Activated CD4-positive, alpha-beta T cell treated with anti-CD3 and anti-CD28 coated beads, Interleukin-2, amount 10 ng/mL, durations not matched to agents 7 days and 5 days (primary cell): ENCODE results near the gene CD6. TPM values are rescaled to one million over a fixed set of nuclear protein-coding genes. Genes with fewer than 3 reads are reported as not detected.

ENCODE experiments used
- CTCF ChIA-PET: fragments of 350-600 bp; sonication (Branson Sonifier 250); formaldehyde crosslinking; loops from one replicate; lab custom pipeline; 2021; ENCODE audit warnings: antibody characterized with exemption; lab: Charles Lee
- POLR2A ChIA-PET: fragments of 350-600 bp; sonication (Branson Sonifier 250); formaldehyde crosslinking; loops from one replicate; lab custom pipeline; 2021; ENCODE audit warnings: antibody characterized with exemption; lab: Charles Lee
- DNase-seq: peaks from one replicate; pipeline ENCODE4 v3.0.0-alpha.2; 2020
- H3K27ac Mint-ChIP-seq: one replicate; pipeline ENCODE4 v1.8.0; 2021; ENCODE audit warnings: mild to moderate bottlenecking, moderate library complexity, mixed read lengths
- H3K27me3 Mint-ChIP-seq: one replicate; pipeline ENCODE4 v1.8.0; 2021; ENCODE audit warnings: mixed read lengths
- H3K36me3 Mint-ChIP-seq: one replicate; pipeline ENCODE4 v1.8.0; 2021; ENCODE audit warnings: low read depth, mixed read lengths
- H3K4me1 Mint-ChIP-seq: one replicate; pipeline ENCODE4 v1.8.0; 2021; ENCODE audit warnings: mixed read lengths
- H3K4me3 Mint-ChIP-seq: one replicate; pipeline ENCODE4 v1.8.0; 2021; ENCODE audit warnings: mild to moderate bottlenecking, moderate library complexity, mixed read lengths
- H3K9me3 Mint-ChIP-seq: one replicate; pipeline ENCODE4 v1.8.0; 2021; ENCODE audit warnings: mixed read lengths
- total RNA-seq, 2 experiments: library from RNA; stranded (reverse); gene quantifications; one replicate each; pipeline ENCODE4 v1.2.3, GENCODE V29; 2021

CD6 gene
- total RNA-seq, 2 experiments from 2014 or later: 368 to 402 TPM

DNA sequence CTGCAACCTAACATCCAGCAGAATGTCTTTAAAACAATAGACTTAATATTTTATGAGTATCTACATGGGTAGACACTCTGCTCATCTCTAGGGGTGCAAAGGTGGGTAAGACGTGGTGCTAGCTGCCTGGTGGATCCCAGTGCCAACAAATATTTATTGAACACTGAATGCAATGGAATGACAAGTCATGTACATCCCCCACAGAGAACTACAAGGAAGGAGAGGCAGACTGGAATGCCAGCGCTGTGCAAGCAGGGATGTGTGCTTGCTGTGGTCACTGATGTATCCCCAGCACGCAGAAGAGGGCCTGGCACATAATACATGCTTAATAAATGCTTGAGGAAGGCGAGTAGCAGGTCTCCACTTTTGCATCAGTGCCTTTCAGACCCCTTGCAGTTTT is 61.9 kb downstream of the CD6 start:
- peak overlapping the region; percentile 15 for H3K27ac Mint-ChIP-seq
- ChIA-PET CTCF (interaction anchor here (0.8 to 1.8 kb wide), 3 partner anchors 9 to 37 kb away, joined by 3 to 4 read pairs (median 3); no protein-coding TSS in a partner anchor), POLR2A (no interaction called here)
- no peak overlapping the region for H3K4me3 Mint-ChIP-seq
- peaks cover 76% of the 10 kb centered on the region for H3K4me1 Mint-ChIP-seq
- no peaks in the 10 kb centered on the region for H3K9me3 Mint-ChIP-seq
- peaks cover 36% of the 10 kb centered on the region for H3K36me3 Mint-ChIP-seq
- no peaks in the 10 kb centered on the region for H3K27me3 Mint-ChIP-seq
- DNase-seq: no peak

- CTCF ChIA-PET: interaction anchor here (1.6 to 1.8 kb wide), 2 partner anchors 16 to 38 kb away, joined by 3 to 4 read pairs; no protein-coding TSS in a partner anchor
- POLR2A ChIA-PET: no interaction called here
- Mint-ChIP-seq H3K27ac (peak overlapping the region; percentile 60), H3K36me3 (peaks cover 38% of the 10 kb centered on the region), H3K4me1 (peaks cover 74% of the 10 kb centered on the region), H3K27me3 (no peaks in the 10 kb centered on the region), H3K9me3 (no peaks in the 10 kb centered on the region), H3K4me3 (no peak overlapping the region)
- no peak for DNase-seq
Observed at GRCh38 chr11:61034111-61034510, 62.6 kb downstream of the CD6 start.

DNA sequence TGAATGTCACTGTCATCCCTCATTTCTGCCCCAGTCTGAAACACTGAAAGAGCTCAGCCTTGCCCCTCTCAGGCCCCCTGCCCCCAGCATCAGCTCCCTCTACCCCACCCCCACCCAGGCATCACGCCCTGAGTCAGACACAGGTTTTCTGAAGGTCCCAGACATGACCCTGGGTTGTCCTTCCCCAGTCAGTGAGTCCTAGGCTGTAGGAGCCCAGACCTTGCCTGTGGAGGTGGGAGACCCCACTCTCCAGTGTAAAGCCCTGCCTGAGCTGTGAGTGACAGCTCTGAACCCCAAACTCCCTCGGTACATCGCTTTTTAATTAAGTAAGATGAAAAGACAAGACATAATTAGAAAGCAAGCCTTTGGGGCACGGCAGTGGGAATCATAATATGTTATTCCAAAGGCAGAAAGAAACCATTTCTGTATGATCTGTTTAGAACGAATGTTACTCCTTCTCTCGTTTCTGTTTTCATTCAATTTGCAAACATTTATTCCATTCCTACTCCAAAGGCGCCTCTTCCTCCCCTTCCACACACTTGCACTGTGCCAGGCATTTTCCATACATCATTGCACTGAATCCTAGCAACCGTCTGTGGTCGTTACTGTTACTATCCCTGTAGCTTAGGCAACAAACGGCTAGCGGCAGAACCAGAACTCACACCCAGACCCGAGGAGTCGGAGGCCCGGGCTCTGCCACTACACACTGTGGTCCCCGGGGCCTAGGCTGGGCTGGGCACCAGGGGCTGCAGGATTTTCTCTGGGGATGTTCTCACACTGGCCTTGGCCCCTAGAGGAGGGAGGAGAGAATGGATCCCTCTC is 63.4 kb downstream of the CD6 start:
- CTCF ChIA-PET: interaction anchor here (1.2 kb wide), 1 partner anchor 49 kb away, joined by 3 read pairs; no protein-coding TSS in a partner anchor
- peaks cover 71% of the 10 kb centered on the region for H3K4me1 Mint-ChIP-seq
- peak overlapping the region; percentile 16 for H3K4me3 Mint-ChIP-seq
- POLR2A ChIA-PET: no interaction called here
- peaks cover 39% of the 10 kb centered on the region for H3K36me3 Mint-ChIP-seq
- peak overlapping the region; percentile 89 for H3K27ac Mint-ChIP-seq
- no peaks in the 10 kb centered on the region for H3K9me3 Mint-ChIP-seq
- H3K27me3 Mint-ChIP-seq: no peaks in the 10 kb centered on the region
- DNase-seq: no peak

DNA sequence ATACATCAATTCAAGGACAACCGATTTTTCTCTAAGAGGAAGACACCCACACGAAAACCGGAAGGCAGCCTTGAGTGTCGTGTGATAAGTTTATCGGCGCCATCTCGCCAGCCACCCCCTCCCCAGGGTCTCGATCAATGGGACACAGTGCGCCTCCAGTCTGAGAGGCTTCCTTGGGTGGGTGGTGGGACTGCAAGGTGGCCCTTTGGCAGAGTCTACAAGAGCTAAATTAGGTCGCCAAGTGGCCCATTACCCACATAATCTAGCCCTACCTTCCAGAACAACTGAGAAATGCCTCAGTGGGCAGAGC is 64.0 kb downstream of the CD6 start:
- Mint-ChIP-seq H3K4me1 (peaks cover 71% of the 10 kb centered on the region), H3K4me3 (peak overlapping the region; percentile 16), H3K36me3 (peaks cover 35% of the 10 kb centered on the region), H3K27ac (peak overlapping the region; percentile 89), H3K9me3 (no peaks in the 10 kb centered on the region), H3K27me3 (no peaks in the 10 kb centered on the region)
- ChIA-PET CTCF (interaction anchor here (0.6 to 1.4 kb wide), 4 partner anchors 10 to 53 kb away, joined by 3 to 6 read pairs (median 4); no protein-coding TSS in a partner anchor), POLR2A (interaction anchor here (0.6 kb wide), 1 partner anchor 9 kb away, joined by 5 read pairs; no protein-coding TSS in a partner anchor)
- no peak for DNase-seq

GRCh38 chr11:61037441-61038093 is 66.1 kb downstream of the CD6 start:
- H3K4me1 Mint-ChIP-seq: peaks cover 74% of the 10 kb centered on the region
- H3K9me3 Mint-ChIP-seq: no peaks in the 10 kb centered on the region
- CTCF ChIA-PET: interaction anchor here (0.9 to 1.8 kb wide), 3 partner anchors 10 to 21 kb away, joined by 4 to 5 read pairs (median 5); no protein-coding TSS in a partner anchor
- no peaks in the 10 kb centered on the region for H3K27me3 Mint-ChIP-seq
- no peak for DNase-seq
- H3K36me3 Mint-ChIP-seq: peaks cover 27% of the 10 kb centered on the region
- no peak overlapping the region for H3K4me3 Mint-ChIP-seq
- H3K27ac Mint-ChIP-seq: peak overlapping the region; percentile 93
- POLR2A ChIA-PET: no interaction called here

- Mint-ChIP-seq H3K27me3 (no peaks in the 10 kb centered on the region), H3K4me3 (no peak overlapping the region), H3K9me3 (no peaks in the 10 kb centered on the region), H3K27ac (peak overlapping the region; percentile 99), H3K4me1 (peaks cover 71% of the 10 kb centered on the region), H3K36me3 (peaks cover 23% of the 10 kb centered on the region)
- no peak for DNase-seq
- POLR2A ChIA-PET: interaction anchor here (1.4 kb wide), 1 partner anchor 21 kb away, joined by 3 read pairs; no protein-coding TSS in a partner anchor
- CTCF ChIA-PET: interaction anchor here (0.9 to 7.0 kb wide), 9 partner anchors 12 to 91 kb away, joined by 3 to 73 read pairs (median 4); no protein-coding TSS in a partner anchor
Observed at GRCh38 chr11:61039916-61040315, 68.4 kb downstream of the CD6 start.

DNA sequence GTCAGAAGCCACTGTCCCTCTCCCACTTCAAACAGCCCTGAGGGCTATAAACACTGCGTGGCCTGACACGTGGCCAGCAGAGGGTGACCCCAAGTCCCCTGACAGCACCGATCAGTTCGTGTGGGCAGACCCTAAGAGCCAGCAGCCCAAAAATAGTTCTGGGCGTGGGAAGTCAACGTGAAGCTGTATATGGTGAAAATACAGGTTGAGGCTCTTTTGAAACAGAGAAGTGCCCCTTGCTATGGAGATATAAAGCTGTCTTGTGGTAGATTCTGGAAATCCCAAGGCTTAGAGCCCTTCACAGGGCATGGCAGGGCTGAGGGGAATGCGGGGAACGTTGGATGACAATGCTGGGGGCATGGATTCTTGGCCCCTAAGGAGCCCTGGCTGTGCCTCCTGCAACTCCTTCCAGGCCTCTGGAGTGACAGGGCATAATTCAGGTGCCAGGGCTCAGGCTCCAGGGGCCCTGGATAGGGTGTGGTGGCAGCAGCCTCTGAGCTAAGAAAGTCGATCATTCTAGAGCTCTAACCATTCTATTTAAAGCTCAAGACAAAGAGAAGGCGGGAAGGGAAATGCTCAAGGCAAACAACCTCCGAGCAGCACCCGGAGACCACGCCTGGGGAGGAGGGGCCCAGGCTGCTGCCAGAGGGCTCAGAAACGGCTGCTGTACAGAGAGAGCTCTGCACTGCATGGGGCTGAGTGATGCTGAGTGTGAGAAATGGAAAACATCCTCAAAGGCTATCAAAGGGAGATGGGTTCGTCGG is 70.5 kb downstream of the CD6 start:
- peaks cover 65% of the 10 kb centered on the region for H3K4me1 Mint-ChIP-seq
- no peaks in the 10 kb centered on the region for H3K27me3 Mint-ChIP-seq
- CTCF ChIA-PET: interaction anchor here (0.8 to 7.0 kb wide), 20 partner anchors 9 to 154 kb away, joined by 3 to 73 read pairs (median 4); partner anchors contain the start of gene CD6
- no peaks in the 10 kb centered on the region for H3K9me3 Mint-ChIP-seq
- H3K4me3 Mint-ChIP-seq: peak overlapping the region; percentile 63
- H3K27ac Mint-ChIP-seq: peak overlapping the region; percentile 99
- H3K36me3 Mint-ChIP-seq: peaks cover 16% of the 10 kb centered on the region
- POLR2A ChIA-PET: interaction anchor here (0.6 to 1.7 kb wide), 16 partner anchors 11 to 174 kb away, joined by 3 to 8 read pairs (median 5); partner anchors contain the start of gene CD6
- peak; percentile 95 for DNase-seq

GRCh38 chr11:61042537-61042936 is 71.1 kb downstream of the CD6 start:
- Mint-ChIP-seq H3K36me3 (peaks cover 16% of the 10 kb centered on the region), H3K9me3 (no peaks in the 10 kb centered on the region), H3K4me3 (peak overlapping the region; percentile 63), H3K27me3 (no peaks in the 10 kb centered on the region), H3K27ac (peak overlapping the region; percentile 99), H3K4me1 (peaks cover 65% of the 10 kb centered on the region)
- DNase-seq: no peak
- ChIA-PET CTCF (interaction anchor here (0.8 to 7.0 kb wide), 18 partner anchors 9 to 155 kb away, joined by 3 to 73 read pairs (median 4); partner anchors contain the start of gene CD6), POLR2A (interaction anchor here (0.6 to 1.7 kb wide), 14 partner anchors 10 to 71 kb away, joined by 3 to 8 read pairs (median 5); partner anchors contain the start of gene CD6)

DNA sequence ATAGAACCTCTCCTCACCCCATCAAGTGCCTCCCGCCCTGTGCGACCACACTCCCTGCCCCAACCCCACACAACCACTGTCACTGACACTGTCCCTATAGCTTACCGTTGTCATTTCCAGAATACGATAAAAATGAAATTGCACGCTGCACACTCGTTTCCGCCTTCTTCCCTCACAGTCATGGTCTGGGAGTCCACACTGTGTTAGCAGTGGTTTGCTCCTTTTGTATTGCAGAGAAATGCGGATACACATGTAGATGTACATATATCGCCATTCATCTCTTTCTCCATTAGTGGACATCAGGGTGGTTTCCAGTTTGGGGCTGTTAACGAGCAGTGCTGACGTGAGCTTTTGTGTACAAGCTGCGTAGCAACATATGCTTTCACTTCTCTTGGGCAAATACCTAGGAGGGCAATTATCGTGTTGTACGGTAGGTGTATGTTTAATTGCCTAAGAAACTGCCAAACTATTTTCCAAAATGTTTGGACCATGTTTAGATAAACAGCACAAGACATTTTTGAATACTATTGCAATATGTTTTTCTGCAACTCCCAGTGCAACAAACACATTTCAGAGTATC is 71.6 kb downstream of the CD6 start:
- Mint-ChIP-seq H3K4me1 (peaks cover 65% of the 10 kb centered on the region), H3K4me3 (peak overlapping the region; percentile 63), H3K27ac (peak overlapping the region; percentile 99), H3K36me3 (peaks cover 20% of the 10 kb centered on the region), H3K27me3 (no peaks in the 10 kb centered on the region), H3K9me3 (no peaks in the 10 kb centered on the region)
- ChIA-PET CTCF (interaction anchor here (0.9 to 7.0 kb wide), 15 partner anchors 11 to 156 kb away, joined by 3 to 73 read pairs (median 4); partner anchors contain the start of gene CD6), POLR2A (interaction anchor here (0.6 to 1.6 kb wide), 10 partner anchors 10 to 72 kb away, joined by 3 to 8 read pairs (median 5); partner anchors contain the start of gene CD6)
- no peak for DNase-seq

GRCh38 chr11:61045271-61045670 is 73.8 kb downstream of the CD6 start:
- Mint-ChIP-seq H3K4me1 (peaks cover 73% of the 10 kb centered on the region), H3K36me3 (peaks cover 13% of the 10 kb centered on the region)

DNA sequence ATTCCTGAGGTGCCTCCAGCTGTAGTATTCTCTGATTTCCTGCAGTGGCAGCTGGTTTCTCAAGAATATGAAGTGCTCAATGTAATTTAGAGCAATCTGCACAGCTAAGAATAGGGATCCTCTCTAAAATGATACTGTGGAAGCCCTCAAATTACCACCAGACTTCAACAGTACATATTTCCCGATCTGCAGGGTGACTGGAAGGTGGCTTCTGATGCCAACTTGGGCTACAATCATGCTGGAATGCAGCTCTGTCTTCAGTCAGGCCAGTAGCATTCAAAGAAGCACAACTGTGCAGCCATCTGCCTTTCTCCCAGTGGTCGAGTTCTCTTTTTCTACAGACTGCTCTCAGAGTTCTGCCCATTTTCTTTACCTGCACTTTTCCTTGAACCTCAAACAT is 75.4 kb downstream of the CD6 start:
- no peak overlapping the region for H3K4me3 Mint-ChIP-seq
- no peak for DNase-seq
- peaks cover 4% of the 10 kb centered on the region for H3K9me3 Mint-ChIP-seq
- peaks cover 18% of the 10 kb centered on the region for H3K36me3 Mint-ChIP-seq
- peaks cover 64% of the 10 kb centered on the region for H3K4me1 Mint-ChIP-seq
- no peaks in the 10 kb centered on the region for H3K27me3 Mint-ChIP-seq
- ChIA-PET POLR2A (no interaction called here), CTCF (interaction anchor here (0.7 to 1.4 kb wide), 5 partner anchors 9 to 69 kb away, joined by 3 to 4 read pairs (median 3); no protein-coding TSS in a partner anchor)
- no peak overlapping the region for H3K27ac Mint-ChIP-seq

More at GRCh38 chr11:61045271-61045670, 73.8 kb downstream of the CD6 start:
- no peaks in the 10 kb centered on the region for H3K27me3 Mint-ChIP-seq
- no peak for DNase-seq
- H3K27ac Mint-ChIP-seq: peak overlapping the region; percentile 27
- H3K9me3 Mint-ChIP-seq: no peaks in the 10 kb centered on the region
- CTCF ChIA-PET: interaction anchor here (0.7 to 7.0 kb wide), 3 partner anchors 9 to 20 kb away, joined by 3 to 73 read pairs (median 3); no protein-coding TSS in a partner anchor
- H3K4me3 Mint-ChIP-seq: no peak overlapping the region
- POLR2A ChIA-PET: no interaction called here
